Measurements from ENCODE around the gene TMEM132A.

Gene TMEM132A

GRCh38 chr11:60923326-60923725 is 934 bp upstream of the TMEM132A start:
- no peak for DNase-seq

- DNase-seq = no peak
Measured at GRCh38 chr11:60923800-60924109, 505 bp upstream of the TMEM132A start.

- DNase-seq = no peak
Measured at GRCh38 chr11:60924906-60925853, 920 bp downstream of the TMEM132A start.

GRCh38 chr11:60925868-60926267 is 1.6 kb downstream of the TMEM132A start:
- no peak for DNase-seq

- no peak for DNase-seq
Measured at GRCh38 chr11:60926500-60926899, 2.2 kb downstream of the TMEM132A start.

- no peak for DNase-seq
Measured at GRCh38 chr11:60927061-60927592, 2.9 kb downstream of the TMEM132A start.

- DNase-seq = no peak
Measured at GRCh38 chr11:60927600-60927999, 3.3 kb downstream of the TMEM132A start.

- no peak for DNase-seq
Measured at GRCh38 chr11:60928563-60929001, 4.3 kb downstream of the TMEM132A start.

GRCh38 chr11:60929764-60930163 is 5.5 kb downstream of the TMEM132A start:
- DNase-seq = no peak

- DNase-seq = no peak
Measured at GRCh38 chr11:60930394-60930793, 6.1 kb downstream of the TMEM132A start.

- no peak for DNase-seq
Measured at GRCh38 chr11:60931917-60932316, 7.7 kb downstream of the TMEM132A start.

GRCh38 chr11:60932605-60933356 is 8.5 kb downstream of the TMEM132A start:
- DNase-seq = no peak

- no peak for DNase-seq
Measured at GRCh38 chr11:60933416-60934123, 9.3 kb downstream of the TMEM132A start.

- DNase-seq = no peak
Measured at GRCh38 chr11:60934124-60934789, 10.0 kb downstream of the TMEM132A start.

GRCh38 chr11:60934790-60935605 is 10.7 kb downstream of the TMEM132A start:
- DNase-seq = no peak

GRCh38 chr11:60935676-60936442 is 11.6 kb downstream of the TMEM132A start:
- no peak for DNase-seq

- no peak for DNase-seq
Measured at GRCh38 chr11:60936467-60937143, 12.3 kb downstream of the TMEM132A start.

GRCh38 chr11:60937144-60937527 is 12.9 kb downstream of the TMEM132A start:
- no peak for DNase-seq

- DNase-seq = no peak
Measured at GRCh38 chr11:60937811-60938210, 13.6 kb downstream of the TMEM132A start.

- no peak for DNase-seq
Measured at GRCh38 chr11:60938500-60938899, 14.2 kb downstream of the TMEM132A start.

Measured in effector CD4-positive, alpha-beta T cell (primary cell).